GM21737 (cell line): Measurements from ENCODE around the gene CASP1.
A peak's percentile ranks its signal among the peaks of the same experiment; 100 is the strongest.
"Not testable (repeated sequence)": the region's sequence is repeated elsewhere in the genome, so short reads cannot be mapped to it uniquely, and the experiment has no call there.

Experiments
- ATAC-seq: cut with Tn5 transposase; IDR thresholded peaks from one replicate; pipeline ENCODE4 v1.9.1; 2021; ENCODE audit warnings: mild to moderate bottlenecking, moderate library complexity; ENCODE audit not compliant: unreplicated experiment

The CASP1 gene

GRCh38 chr11:105046898-105047579, 12.1 kb upstream of the CASP1 start:
- no peak for ATAC-seq

- no peak for ATAC-seq
Measured at GRCh38 chr11:105045676-105046296, 10.8 kb upstream of the CASP1 start.

- ATAC-seq, result peak; percentile 99
Measured at GRCh38 chr11:105044557-105045524, 9.9 kb upstream of the CASP1 start, which contains the start of gene CARD16. Gene CARD16, minus strand, starts transcription at chr11:105045335. Its CDS starts 38 bp downstream, at chr11:105045297.

GRCh38 chr11:105042178-105042577, 7.2 kb upstream of the CASP1 start:
- ATAC-seq, result no peak

GRCh38 chr11:105040703-105041102, 5.8 kb upstream of the CASP1 start:
- no peak for ATAC-seq

- not testable (repeated sequence) for ATAC-seq
Measured at GRCh38 chr11:105034388-105034787, 556 bp downstream of the CASP1 start.

- ATAC-seq, result no peak
Measured at GRCh38 chr11:105033781-105034180, 1.2 kb downstream of the CASP1 start.

- no peak for ATAC-seq
Measured at GRCh38 chr11:105033343-105033742, 1.6 kb downstream of the CASP1 start.

- ATAC-seq, result no peak
Measured at GRCh38 chr11:105032495-105032894, 2.4 kb downstream of the CASP1 start.

GRCh38 chr11:105027678-105028077, 7.3 kb downstream of the CASP1 start:
- ATAC-seq, result no peak

- no peak for ATAC-seq
Measured at GRCh38 chr11:105024394-105024793, 10.6 kb downstream of the CASP1 start.

GRCh38 chr11:105023003-105023402, 11.9 kb downstream of the CASP1 start, which contains the start of gene CASP5:
Gene CASP5, minus strand, starts transcription at chr11:105023168. Its CDS starts 32 bp downstream, at chr11:105023136.
- no peak for ATAC-seq

GRCh38 chr11:105022527-105022926, 12.4 kb downstream of the CASP1 start:
- ATAC-seq, result no peak

- no peak for ATAC-seq
Measured at GRCh38 chr11:105007463-105007862, 27.5 kb downstream of the CASP1 start.

GRCh38 chr11:105005451-105005845, 29.5 kb downstream of the CASP1 start:
- ATAC-seq, result no peak

- ATAC-seq, result no peak
Measured at GRCh38 chr11:105004021-105004420, 30.9 kb downstream of the CASP1 start.

- ATAC-seq, result no peak
Measured at GRCh38 chr11:105003151-105003550, 31.8 kb downstream of the CASP1 start.

- ATAC-seq, result no peak
Measured at GRCh38 chr11:105000797-105001196, 34.1 kb downstream of the CASP1 start.

- ATAC-seq, result no peak
Measured at GRCh38 chr11:105000167-105000566, 34.8 kb downstream of the CASP1 start.

GRCh38 chr11:104999721-105000120, 35.2 kb downstream of the CASP1 start:
- no peak for ATAC-seq

- no peak for ATAC-seq
Measured at GRCh38 chr11:104997288-104997687, 37.7 kb downstream of the CASP1 start.
